NCI-H2227 (cell line): ENCODE measurements around the gene FAM222A.

Source experiments
- DNase-seq: peaks from one replicate; lab custom pipeline; 2025; ENCODE audit not compliant: unreplicated experiment; lab: John Stamatoyannopoulos, UW

FAM222A gene

DNA sequence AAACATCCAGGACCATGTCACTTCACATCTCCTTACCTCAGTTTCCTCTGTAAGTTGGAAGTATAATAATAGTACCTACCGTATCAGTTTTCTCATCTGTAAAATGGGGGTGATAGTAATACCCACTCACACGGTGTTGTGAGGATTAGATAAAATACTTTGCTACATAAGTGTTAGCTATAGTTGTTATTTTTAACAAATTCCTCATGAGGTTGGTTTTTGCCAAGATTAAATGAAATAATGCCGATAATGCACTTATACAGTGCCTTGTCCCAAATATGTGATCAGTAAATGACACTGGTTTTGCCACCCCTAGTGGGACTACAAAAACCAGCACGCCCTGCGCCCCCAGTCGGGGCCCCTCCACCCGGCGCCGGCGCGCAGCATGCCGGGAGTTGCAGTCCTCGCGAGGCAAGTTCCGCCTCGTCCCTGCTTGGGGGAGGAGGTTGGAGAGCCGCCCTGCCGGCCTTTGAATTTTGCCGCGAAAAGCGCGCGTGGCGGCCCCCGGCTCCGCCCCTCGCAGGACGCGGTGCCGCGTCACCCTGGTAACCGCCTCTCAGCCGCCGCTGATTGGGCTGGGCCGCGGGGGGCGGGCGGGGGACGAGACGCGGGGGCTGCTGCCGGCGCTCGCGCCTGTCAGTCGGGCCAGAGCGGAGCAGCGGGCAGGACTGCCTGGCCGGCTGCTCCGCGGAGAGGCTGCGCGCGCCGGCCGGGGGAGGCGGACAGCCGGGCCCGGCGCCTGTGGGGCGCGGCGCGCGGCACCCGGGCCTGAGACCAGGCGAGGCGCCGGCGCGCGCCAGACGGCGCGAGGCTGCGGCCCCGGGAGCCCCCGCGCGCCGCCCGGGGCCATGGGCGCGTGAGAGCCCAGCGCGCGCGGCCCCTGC, at the start of gene FAM222A:
TSS of gene FAM222A (plus strand) at position 639 of the 884 bp plus-strand sequence. CDS start 30,322 bp downstream, outside the sequence.
- peak; percentile 99 for DNase-seq

DNA sequence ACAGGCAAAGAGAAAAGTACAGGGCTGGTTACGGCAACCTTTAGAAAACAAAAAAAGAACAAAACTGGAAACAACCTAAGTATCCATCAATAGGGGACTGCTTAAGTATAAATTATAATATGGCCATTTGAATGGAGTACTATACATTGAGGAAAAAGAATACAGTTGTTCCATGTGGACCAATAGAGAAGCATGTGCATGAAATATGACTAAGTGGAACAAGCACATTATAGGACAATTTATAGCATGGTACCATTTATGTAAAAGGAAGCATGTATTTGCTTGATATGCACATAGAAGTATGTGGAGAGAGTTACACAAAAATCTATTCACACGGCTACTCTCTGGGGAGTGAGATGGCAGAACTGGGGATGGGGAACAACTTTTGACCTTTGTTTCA, 49.2 kb upstream of the FAM222A start:
- DNase-seq: no peak

DNA sequence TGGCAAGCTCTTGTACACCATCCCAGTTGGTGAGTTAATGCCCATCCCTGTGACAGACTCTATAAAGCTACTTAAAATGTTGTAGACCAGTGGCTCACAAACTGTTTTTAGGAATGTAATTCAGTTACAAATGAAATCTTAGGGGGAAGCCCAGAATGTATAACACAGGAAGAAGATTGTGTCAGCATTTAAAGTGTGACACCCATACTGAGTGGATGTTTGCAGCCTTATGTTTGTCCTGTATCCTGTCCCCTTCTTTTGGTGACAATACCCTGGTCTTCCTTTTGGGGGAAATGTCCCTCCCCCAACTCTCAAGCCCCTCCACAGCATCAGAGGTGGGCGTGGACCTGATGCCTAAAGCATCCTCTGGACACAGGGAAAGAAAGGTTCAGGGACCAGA, 47.6 kb upstream of the FAM222A start:
- no peak for DNase-seq

DNA sequence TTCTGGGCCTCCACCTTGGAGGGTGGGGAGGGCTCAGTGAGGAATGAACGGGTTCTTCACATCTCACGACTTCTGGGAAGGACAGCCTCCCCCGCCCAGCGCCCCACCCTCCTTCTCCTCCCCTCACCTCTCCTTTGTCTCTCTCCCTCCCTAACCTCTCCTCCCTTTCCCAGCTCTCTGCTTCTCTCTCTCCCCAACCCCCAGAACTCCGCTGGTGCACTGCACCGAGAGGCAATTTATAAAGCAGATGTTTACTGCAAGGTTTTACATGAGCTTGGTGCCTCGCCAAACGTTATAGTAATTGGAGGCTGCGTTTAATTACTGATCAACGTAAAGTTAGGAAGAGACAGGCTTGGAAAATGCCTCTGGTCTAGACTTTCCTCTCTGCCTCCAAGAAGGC, 42.9 kb upstream of the FAM222A start:
- peak; percentile 81 for DNase-seq

DNA sequence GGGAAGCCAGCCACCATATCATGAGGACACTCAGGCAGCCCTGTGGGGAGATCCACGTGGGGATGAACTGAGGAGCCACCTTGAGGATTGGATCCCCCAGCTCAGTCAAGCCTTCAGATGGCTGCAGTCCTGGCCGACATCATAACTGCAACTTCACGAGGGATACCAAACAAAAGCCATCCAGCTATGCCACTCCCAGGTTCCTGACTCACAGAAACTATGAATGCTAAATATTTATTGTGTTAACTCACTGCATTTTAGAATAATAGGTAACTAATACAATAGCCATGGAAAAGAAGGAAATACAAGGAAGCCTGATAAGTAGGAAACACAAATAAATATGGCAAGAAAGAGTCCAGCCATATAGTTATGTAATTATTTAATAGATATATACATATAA, 42.1 kb upstream of the FAM222A start:
- DNase-seq: no peak

DNA sequence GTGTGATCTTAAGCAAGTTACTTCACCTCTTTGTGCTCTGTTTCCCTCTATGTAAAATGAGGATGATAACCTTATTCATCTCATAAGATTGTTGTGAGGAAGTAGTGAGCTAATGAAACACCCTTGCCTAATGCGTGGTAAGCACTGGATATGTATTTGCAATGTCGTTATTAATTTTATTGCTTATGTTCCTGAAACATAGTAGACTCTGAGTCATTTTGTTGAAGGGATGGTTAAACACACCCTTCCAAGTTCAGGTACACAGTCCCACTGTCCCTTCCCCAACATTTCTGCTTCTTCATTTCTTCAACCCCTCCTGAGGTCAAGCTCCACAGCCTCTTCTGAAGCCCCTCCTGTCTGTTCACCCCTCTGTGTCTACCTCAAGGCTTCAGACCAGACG, 40.2 kb upstream of the FAM222A start:
- DNase-seq: no peak

DNA sequence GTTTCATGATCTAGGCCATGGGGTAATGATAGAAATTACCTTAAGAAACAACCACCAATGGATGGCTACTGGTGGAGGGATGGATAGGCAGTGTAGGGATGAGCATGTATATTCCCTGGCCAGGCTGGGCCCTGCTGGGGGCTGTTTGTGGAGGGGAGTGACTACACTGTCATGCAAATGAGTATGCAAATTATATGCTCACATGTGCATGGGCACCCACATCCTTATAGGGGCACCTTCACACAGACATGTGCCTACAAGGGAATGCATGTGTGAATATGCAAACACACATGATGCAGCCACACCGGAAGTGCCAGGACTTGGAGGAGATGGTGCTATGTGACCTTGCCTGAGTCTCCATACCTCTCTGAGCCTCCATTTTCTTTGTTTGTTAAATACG, 39.7 kb upstream of the FAM222A start:
- no peak for DNase-seq

DNA sequence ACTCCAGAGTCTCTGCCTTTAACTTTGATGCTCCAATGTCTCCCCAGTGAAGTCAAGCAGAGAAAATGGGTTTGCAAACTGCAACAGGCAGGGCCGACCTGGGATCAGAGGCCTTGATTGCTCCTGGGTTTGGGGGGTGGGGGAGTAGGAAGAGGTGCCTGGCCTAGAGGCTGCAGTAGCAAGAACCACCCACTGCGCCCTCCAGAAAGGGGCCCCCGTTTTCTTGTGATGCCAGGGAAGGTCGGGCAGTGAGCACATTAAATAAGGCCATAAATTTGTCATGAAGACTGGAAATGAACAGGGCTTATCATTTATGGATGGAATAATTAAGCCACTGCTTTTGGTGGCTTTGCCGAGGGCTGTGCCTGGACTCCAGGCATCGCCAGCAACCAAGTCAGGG, 38.2 kb upstream of the FAM222A start:
- no peak for DNase-seq

DNA sequence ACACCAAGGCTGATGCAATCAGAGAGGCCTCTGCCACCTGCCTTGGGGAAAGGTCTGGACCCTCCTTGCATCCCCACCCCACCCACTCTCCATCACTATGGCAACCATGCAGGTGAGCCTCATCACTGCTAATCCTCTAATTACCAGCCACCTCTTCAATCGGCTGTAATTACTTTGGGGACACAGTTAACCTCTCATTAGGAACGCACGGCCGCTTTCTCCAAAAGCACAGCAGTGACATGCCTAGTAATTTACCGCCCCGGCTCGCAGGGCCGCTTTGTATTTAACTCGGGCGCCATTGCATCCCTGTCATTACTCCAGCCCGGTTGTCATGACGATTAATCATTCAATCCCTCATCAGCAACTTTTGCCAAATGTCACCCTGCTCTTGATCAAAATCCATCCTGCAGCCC, 36.3 kb upstream of the FAM222A start:
- peak; percentile 87 for DNase-seq

DNA sequence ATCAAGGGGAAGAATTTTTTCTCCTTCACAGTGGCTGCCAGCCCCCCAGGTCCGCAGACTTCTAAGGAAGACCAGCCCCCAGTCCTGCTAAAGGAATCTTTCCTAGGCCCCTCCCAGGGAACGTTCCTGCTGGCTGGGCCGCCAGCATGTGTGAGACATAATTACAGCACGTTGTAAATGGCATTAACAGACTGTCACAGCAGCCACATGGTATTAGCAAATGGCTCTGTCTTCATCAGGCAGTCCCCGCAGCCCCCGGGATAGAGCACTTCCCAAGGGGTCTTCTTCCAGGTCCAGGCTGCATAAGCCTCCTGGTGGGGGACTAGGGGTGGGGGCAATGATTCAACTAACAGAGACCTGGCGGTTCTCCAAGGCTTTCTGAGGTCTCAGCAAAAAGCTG, 34.9 kb upstream of the FAM222A start:
- DNase-seq: peak; percentile 62

DNA sequence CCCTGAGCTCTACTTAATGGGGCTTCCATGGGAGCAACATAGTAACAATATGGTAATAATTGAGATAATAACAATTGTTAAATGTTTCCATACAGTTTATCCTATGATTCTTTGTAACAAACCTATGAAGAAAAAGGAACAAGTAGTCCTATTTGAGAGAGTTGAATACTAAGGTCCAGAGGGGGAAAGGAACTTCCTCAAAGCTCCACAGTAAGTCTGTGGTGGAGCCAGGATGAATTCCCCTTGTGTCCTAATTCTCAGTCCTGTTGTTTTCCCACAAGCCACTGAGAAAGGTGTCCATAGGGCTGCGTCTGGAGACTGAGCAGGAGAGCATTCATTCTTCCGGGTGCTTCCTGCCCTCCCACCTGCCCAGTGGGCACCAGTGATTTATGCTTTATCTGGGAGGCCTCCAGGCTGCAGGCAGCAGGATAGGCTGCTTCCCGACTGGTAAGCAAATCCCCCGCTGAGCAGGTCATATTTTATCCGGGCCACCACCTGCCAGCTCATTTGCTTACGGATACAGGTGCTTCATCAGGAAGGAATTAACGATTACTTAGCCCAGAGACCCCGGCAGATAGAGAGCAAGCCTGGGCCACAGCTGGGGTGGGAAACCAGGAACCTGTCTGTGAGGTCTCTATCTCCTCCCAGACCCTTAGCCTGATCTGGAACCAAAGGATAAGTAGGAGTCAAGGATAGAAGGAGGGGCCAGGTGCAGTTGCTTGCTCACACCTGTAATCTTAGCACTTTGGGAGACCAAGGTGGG, 33.9 kb upstream of the FAM222A start:
- peak; percentile 48 for DNase-seq

DNA sequence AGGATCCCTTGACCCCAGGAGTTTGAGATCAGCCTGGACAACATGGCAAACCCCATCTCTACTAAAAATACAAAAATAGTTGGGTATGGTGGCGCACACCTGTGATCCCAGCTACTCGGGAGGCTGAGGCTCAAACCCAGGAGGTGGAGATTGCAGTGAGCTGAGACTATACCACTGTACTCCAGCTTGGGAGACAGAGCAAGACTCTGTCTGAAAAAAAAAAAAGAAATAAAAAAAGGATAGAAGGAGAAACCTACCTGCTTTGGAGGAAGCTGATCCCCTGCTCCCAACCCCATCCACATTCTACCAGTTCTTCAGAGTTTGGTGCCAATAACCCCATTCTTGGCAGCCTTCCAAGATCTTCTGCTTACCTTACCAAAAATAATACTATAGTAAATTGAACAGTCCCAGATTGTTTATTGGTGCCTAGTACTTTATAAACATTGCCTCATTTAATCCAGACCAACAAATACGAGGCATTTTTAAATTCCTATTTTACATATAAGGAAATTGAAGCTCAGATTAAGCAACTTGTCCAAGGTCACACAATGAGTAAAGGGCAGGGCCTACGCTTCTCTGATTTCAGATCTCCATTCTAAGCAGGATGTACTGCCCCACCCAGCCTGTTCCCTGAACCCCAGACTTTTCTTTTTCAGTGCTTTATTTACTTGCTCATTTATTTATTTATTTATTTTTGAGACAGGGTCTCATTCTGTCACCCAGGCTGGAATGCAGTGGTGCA, 33.2 kb upstream of the FAM222A start:
- no peak for DNase-seq

DNA sequence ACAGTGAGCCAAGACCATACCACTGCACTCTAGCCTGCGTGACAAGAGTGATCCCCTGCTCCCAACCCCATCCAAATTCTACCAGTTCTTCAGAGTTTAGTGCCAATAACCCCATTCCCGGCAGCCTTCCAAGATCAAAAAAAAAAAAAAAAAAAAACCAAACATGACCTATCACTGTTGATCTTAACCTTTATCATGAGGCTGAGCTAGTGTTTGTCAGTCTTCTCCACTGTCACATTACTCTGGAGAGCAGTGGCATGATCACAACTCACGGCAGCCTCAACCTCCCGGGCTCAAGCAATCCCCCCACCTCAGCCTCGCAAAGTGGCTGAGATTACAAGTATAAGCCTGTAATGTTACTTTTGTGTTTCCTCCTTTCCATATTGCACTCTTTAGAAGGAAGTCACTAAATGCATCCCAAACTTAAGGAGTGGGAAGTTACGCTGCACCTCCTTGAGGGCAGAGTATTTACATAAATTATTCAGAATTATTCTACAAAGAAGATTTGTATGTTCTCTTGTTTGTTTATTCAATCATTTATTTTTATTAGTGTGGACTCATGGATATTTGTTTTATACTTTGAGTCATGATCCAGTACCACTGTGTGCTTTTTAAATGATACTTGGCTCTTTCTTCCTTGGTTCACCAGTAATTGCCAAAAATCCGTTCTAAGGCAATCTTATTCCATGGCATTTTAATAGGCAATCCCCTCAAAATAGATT, 31.5 kb upstream of the FAM222A start:
- DNase-seq: no peak

DNA sequence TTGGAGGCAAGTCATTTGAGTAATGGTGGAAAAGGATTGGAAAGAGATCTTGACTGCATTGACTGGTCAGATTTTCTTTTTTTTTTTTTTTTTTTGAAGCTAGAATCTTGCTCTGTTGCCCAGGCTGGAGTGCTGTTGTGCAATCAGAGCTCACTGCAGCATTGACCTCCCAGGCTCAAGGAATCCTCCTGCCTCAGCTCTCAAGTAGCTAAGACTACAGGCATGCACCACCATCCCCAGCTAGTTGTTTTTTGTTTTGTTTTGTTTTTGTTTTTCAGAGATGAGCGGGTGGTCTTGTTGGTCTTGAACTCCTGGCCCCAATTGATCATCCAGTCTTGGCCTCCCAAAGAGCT, 30.9 kb upstream of the FAM222A start:
- no peak for DNase-seq

DNA sequence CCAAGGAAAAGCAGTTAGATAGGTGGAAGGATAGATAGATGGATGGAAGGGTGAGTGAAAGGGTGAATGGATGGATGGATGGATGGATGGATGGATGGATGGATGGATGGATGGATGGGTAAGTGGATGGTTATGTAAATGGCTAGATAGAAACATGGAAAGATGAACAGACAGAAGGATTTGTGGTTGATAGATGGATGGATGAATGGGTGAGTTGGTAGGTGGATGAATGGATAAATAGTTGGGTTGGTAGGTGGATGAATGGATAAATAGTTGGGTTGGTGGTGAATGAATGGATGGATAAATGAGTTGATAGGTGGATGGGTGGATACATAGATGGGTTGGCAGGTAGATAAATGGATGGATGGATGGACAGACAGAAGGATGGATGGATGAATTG, 30.3 kb upstream of the FAM222A start:
- DNase-seq: no peak

DNA sequence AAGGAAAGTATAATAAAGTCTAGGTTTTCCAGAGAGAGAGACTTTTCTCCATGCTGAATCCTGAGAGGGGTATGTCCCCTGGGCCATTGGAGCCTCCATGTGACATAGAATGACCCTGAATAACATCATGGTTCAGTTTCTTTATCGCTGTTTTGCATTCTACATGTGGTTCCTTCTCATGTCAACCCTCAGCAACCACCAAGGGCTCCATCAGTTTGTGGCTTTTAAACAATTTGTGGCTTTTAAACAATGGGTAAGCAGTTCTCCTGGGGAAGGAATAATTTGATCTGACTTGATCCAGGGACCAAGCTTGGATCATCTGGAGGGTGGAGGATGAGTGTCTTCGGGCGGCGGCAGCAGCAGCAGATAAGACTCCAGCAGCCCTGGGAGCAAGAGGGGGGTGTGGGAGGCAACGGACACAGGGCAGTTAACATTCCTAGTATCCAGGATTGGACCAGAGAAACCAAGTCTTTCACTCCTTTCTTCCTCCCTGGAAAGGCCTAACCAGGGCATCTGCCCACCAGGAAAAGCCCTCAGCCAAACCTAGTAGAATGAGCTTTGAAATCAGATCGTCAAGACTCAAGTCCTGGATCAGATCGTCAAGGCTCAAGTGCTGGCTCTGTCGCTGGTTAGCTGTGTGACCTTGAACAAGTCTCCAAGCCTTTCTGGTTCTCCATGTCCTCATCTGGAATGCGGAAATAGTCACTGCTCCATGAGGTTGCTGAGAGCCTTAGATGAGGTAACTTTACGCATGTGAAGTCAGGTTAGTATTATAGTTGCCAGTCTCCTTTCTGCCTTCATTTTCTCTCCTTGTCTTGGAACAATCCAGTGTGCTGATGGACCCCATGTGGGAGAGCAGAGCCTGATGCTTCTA, 27.8 kb upstream of the FAM222A start:
- no peak for DNase-seq

DNA sequence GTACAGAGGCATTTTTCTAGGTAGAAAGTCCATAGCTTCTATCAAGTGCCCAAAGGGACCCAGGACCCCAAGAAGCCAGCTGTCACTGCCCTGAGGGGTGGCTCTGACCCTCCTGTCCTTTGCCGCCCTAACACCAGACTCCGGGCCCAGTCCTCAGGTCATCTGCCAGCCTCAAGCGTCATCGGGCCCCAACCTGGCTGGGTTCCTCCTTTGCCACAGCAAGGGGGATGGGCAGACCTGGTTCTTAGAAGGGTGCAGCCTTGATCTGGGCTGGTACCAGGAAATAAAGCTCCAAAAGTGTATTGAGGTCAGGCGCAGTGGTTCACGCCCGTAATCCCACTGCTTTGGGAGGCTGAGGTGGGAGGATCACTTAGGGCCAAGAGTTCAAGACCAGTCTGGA, 27.1 kb upstream of the FAM222A start:
- no peak for DNase-seq

DNA sequence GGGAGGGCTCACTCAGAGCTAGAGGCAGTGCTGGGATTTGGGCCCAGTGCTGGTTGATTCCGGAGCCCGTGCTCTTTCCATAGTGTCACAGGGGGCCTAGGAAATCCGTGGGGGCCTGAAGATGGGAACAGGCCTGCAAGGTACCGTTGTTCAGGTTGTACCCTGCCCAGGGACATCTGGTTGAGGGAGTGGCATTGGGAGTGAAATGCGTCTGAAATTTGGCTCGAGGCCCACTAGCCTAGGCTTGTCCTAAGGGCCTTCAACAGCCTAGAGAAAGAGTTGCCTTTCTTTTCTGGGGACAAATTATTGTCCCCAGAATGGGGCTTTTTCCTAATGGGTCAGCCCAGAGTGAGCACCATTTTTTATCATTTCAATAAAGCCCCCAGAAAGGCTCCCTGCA, 26.4 kb upstream of the FAM222A start:
- DNase-seq: no peak

DNA sequence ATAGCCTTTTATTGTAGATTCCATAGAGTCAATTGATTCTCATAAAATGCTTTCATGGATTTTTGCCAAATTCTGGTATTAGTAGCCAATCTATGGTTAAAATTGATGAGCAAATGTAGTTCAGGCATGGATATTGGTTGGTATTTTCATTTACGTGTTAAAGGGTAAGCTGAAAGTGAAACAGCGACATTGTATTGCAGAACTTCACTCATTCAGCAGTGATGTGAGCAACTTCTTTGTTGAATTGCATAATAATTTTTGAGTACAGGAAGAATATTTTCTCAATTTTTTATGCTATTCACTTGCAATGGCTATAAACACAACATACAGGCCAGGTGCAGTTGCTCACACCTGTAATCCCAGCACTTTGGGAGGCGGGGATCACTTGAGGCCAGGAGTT, 24.2 kb upstream of the FAM222A start:
- no peak for DNase-seq

DNA sequence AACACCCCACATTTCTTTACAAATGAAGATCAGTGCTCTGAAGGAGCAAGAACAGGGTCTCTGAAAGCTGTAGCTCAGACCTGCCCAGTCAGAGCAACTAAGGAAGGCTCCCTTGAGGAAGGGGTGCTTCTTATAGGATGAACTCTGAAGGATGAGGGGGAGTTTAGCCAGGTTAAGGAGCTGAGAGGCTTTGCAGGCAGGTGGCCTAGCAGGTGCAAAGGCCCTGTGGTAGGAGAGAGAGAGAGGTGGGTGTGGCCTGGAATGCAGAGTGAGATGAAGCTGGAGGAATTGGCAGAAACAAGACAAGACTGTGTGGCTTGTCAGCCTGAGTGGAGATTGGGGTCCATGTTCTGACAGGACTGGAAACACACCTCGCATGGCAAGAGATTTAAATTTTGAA, 20.5 kb upstream of the FAM222A start:
- no peak for DNase-seq
